Measurements from ENCODE around the gene PSMD4.
A peak's percentile ranks its signal among the peaks of the same experiment; 100 is the strongest.
"Not testable (repeated sequence)": the region's sequence is repeated elsewhere in the genome, so short reads cannot be mapped to it uniquely, and the experiment has no call there.

PSMD4 gene

GRCh38 chr1:151254217-151255213 is at the start of gene PSMD4:
Gene PSMD4, plus strand, starts transcription at chr1:151254734. Its CDS starts 49 bp downstream, at chr1:151254783.
- peak; percentile 92 for DNase-seq

GRCh38 chr1:151205381-151205965 is 49.1 kb upstream of the PSMD4 start:
- not testable (repeated sequence) for DNase-seq

GRCh38 chr1:151210830-151211229 is 43.7 kb upstream of the PSMD4 start:
- no peak for DNase-seq

GRCh38 chr1:151211972-151212705 is 42.4 kb upstream of the PSMD4 start:
- DNase-seq: no peak

- no peak for DNase-seq
These were observed 41.0 kb upstream of the PSMD4 start for GRCh38 chr1:151213560-151213959.

- peak; percentile 26 for DNase-seq
These were observed 32.9 kb upstream of the PSMD4 start for GRCh38 chr1:151221616-151222015.

GRCh38 chr1:151222130-151222529 is 32.4 kb upstream of the PSMD4 start:
- DNase-seq: peak; percentile 26

GRCh38 chr1:151235235-151235634 is 19.3 kb upstream of the PSMD4 start:
- DNase-seq: no peak

- no peak for DNase-seq
These were observed 16.7 kb upstream of the PSMD4 start for GRCh38 chr1:151237678-151238466.

GRCh38 chr1:151238467-151238739 is 16.1 kb upstream of the PSMD4 start:
- peak; percentile 82 for DNase-seq

GRCh38 chr1:151242442-151242841 is 12.1 kb upstream of the PSMD4 start:
- no peak for DNase-seq

GRCh38 chr1:151243683-151244216 is 10.8 kb upstream of the PSMD4 start:
- no peak for DNase-seq

GRCh38 chr1:151246786-151247185 is 7.7 kb upstream of the PSMD4 start:
- DNase-seq: no peak

- DNase-seq: peak; percentile 20
These were observed 2.7 kb upstream of the PSMD4 start for GRCh38 chr1:151251656-151252470.

- peak; percentile 17 for DNase-seq
These were observed 847 bp downstream of the PSMD4 start for GRCh38 chr1:151255381-151255780.

GRCh38 chr1:151259351-151259750 is 4.8 kb downstream of the PSMD4 start:
- no peak for DNase-seq

- no peak for DNase-seq
These were observed 11.1 kb downstream of the PSMD4 start for GRCh38 chr1:151265446-151266236.

GRCh38 chr1:151266315-151266714 is 11.8 kb downstream of the PSMD4 start:
- DNase-seq: no peak

- no peak for DNase-seq
These were observed 12.3 kb downstream of the PSMD4 start for GRCh38 chr1:151266821-151267220.

- peak; percentile 33 for DNase-seq
These were observed 13.2 kb downstream of the PSMD4 start for GRCh38 chr1:151267760-151268159.

Data from NCI-H226 (cell line).